ENCODE data around the gene LYPD6B.

Gene LYPD6B, protein sequence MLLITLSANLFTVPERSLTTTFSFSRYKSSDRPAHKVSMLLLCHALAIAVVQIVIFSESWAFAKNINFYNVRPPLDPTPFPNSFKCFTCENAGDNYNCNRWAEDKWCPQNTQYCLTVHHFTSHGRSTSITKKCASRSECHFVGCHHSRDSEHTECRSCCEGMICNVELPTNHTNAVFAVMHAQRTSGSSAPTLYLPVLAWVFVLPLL

DNA sequence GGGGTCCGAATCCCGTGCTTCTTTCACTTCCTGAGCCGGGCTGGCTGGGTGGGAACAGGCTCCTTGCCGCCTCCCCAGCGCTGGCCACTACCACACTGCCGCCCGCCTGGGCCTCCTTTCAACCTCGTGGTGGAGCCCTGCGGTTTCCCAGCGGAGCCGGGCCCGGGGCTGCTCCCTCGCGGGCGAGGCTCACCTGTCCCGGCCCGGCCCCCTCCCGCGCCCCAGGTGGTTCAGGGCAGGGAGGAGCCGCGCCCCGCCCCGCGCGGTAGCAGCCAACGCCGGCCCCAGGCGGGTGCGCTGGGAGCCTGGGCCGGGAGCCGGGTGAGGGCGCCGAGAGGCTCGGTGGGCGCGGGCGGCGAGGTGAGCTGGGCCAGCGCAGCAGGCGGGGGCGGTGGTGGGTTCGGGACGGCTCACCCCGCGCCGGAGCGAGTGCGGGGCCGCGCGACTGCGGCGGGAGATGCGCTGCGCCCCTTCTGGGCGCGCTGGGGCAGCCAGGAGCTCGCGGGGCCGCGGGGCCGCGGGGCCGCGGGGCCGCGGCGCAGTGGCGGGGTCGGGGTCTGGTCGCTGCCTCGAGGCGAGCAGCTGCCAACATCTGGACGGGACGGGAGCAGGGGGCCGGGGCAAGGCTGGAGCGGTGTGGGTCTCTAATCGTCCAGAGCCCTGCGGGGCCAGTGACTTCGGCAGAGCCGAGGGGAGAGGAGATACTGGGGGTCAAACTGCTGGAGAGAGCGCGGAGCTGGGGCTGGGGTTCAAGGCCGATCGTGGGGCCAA, at the start of gene LYPD6B:
Gene LYPD6B (plus strand): TSS at position 258 of the 771 bp plus-strand sequence. CDS start 92,250 bp downstream, outside the sequence.
- DNase-seq = no peak
- in situ Hi-C loops (cut with HindIII; ENCODE audit: low pct_ligation_motif_present, low pct_unique_long_range_greater_than_20kb, low sequenced_read_pairs) = no loop called here

DNA sequence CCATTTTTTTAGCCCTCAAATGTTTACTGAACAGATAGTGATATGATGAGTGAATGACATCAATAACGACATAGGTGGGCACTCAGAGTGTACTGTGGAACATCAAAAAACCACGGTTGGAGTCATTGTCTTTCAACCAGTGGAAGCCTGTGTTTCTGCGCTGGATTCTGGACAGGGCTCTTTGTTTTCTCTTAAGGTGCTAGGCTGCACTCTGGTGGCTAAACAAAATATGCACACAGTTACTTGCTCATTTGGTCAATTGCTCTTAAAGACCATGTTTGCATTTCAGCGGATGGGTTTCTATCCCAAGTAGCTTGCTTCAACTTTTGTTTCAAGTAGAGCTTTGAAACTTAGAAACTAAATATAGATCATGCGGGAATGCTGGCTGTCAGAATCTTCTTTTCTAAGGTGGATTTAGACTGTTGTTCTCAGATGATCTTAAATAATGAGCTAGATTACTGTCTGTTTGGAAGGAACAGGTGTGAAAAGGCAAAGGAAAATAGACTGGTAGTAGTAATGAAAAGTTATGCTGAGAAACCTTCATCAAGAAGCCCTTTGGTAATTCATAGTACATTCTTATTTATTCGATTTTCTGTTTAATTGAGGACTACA, 48.5 kb upstream of the LYPD6B start:
- peak; percentile 83 for DNase-seq
- in situ Hi-C loops (cut with HindIII; ENCODE audit: low pct_ligation_motif_present, low pct_unique_long_range_greater_than_20kb, low sequenced_read_pairs) = no loop called here

DNA sequence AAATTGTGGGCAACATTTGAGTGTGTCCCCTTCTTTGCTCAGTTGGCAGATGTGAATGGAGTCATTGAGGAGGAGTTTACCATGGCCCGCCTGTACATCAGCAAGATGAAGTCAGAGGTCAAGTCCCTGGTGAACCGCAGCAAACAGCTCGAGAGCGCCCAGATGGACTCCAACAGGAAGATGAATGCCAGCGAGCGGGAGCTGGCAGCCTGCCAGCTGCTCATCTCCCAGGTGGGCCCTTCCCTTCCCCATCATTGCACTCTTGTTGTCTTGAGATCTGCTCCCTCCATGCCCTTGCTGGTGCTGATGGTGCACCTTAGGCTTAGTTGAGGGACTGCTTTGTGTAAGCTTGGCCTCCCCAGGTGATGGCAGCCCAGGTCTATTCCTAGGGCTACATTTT, 47.5 kb upstream of the LYPD6B start:
- no peak for DNase-seq
- in situ Hi-C loops (cut with HindIII; ENCODE audit: low pct_ligation_motif_present, low pct_unique_long_range_greater_than_20kb, low sequenced_read_pairs) = no loop called here

DNA sequence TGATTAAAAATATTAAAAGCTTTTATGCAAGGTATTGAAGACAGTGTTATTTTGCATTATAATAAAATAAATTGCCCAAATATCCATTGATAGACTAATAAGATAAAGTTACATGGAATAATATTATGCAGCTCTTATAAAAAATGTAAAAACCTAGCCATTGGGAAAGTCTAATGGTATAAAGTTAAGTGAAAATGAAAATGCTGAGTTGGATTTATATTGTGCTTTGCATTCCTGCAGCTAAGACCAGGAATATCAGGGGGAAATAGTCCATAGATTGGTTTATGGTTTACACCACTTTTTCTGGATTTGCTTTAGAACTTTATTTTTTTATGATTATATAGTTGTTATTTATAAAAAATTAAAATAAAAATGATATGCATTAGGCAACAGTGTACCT, 46.1 kb upstream of the LYPD6B start:
- no peak for DNase-seq
- in situ Hi-C loops (cut with HindIII; ENCODE audit: low pct_ligation_motif_present, low pct_unique_long_range_greater_than_20kb, low sequenced_read_pairs) = no loop called here

DNA sequence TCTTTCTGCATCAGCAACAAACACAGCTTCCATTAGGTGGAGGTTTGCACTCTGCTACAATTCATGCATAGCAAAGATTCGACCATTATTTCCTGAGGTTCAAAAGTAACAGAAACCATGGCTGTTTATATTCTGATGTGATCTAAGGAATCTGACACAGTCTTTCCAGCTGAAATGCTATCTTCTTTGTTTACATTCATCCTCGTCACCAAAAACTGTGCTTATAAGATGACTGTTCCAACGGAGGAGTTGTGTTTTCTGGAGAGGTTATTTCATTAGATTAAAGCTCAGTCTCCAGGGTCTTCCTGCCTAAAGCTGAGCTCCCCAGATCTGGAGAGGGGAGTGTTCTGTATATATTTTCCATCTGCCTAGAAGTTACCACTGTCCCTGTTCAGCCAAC, 45.1 kb upstream of the LYPD6B start:
- in situ Hi-C loops (cut with HindIII; ENCODE audit: low pct_ligation_motif_present, low pct_unique_long_range_greater_than_20kb, low sequenced_read_pairs) = no loop called here
- no peak for DNase-seq

DNA sequence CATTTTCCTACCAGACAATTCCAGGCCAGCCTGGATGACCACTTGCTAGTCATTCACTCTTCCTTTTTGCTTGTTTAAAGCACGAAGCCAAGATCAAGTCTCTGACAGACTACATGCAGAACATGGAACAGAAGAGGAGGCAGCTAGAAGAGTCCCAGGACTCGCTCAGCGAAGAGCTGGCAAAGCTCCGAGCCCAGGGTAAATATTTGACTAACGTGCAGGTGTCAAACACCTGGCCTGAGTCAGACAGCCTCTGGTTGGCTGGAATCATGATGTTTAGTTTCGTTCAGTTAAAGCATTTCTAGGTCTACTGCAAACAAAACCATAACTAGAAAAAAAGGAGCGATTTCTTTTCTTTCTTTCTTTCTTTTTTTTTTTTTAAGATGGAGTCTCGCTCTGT, 44.2 kb upstream of the LYPD6B start:
- in situ Hi-C loops (cut with HindIII; ENCODE audit: low pct_ligation_motif_present, low pct_unique_long_range_greater_than_20kb, low sequenced_read_pairs) = no loop called here
- DNase-seq = no peak

DNA sequence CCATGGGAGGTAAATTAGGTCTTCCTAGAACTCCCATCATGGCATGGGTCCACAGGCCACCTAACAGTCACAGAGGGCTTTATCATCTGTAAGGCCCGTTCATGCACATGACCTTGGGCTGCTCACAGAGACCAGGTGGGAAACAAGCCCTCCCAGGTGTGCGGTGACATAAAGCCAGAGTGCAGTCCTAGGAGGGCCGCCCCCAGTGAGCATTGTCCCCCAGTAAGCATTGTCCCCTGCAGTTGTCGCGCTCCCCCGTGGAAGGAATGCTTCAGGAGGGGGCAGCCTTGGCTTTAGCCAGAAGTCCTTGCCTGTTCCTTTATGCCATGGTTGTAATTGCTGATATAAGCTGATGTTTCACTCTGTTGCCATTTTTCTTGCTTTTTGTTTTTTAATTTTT, 41.7 kb upstream of the LYPD6B start:
- no peak for DNase-seq
- in situ Hi-C loops (cut with HindIII; ENCODE audit: low pct_ligation_motif_present, low pct_unique_long_range_greater_than_20kb, low sequenced_read_pairs) = no loop called here

DNA sequence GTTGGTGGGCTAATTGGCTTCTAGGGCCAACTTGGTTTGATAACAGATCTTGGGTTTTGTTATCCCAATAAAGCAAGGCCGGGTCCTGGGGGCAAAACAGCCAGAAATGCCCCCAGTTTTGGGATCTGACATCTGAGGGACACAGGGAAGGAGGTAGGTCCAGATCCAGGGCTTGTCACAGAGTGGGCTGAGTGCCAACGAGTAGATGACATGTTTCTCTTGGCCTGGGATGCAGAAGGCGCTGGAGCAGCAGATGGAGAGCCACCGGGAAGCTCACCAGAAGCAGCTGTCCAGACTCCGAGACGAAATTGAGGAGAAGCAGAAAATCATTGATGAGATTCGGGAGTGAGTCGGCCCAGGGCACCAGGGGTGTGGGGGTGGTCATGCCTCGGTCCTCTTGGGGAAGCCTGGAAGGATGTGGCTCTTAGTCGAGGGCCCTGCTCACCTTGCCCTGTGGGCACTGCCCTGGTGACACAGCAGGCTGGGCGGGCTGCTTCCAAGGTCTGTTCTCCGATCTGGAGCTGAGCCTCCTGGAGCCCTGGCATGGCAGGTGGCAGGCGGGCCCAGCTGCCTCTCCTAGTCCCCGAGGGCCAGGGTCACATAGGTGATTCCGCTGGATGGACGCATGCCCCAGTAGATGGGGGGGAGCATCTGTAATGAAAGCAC, 40.2 kb upstream of the LYPD6B start:
- in situ Hi-C loops (cut with HindIII; ENCODE audit: low pct_ligation_motif_present, low pct_unique_long_range_greater_than_20kb, low sequenced_read_pairs) = no loop called here
- no peak for DNase-seq

DNA sequence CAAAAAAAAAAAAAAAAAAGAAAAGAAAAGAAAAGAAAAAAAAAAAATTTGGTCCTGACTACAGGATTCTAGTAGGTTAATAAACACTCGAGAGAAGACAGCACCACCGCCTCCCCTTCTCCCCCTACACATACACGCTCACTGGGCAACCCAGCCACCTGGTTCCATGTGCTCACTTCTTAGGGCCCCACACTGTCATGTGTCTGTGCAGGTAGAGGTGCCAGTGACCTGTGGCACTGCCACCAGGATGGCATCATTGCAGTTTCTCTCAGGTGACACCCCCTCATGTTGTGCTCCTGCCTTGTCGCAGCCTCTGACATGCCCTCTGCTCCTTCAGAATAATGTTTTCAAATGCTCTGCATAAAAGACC, 39.7 kb upstream of the LYPD6B start:
- in situ Hi-C loops (cut with HindIII; ENCODE audit: low pct_ligation_motif_present, low pct_unique_long_range_greater_than_20kb, low sequenced_read_pairs) = no loop called here
- no peak for DNase-seq

DNA sequence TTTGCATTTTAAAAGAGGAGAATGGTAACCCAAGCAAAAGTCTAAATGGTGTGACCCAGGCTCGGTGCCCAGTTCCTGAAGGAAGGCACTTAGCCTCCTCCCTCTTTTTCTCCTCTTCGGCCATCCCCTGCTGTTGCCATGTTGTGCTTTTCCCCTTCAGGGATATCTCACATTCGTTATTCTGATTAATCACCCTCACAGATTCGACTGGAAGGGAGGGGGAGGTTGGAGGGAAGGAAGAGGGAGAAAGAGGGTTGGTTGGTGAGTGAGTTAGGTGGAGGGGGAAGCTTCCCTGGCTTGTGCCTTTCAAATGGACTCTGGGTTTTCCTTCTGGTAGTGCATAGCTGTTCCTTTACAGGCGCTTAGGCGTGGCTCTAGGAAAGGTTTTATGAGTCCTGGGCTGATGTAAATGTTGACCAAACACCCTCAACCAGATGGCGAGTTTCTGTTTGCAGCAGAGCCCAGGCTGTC, 39.0 kb upstream of the LYPD6B start:
- no peak for DNase-seq
- in situ Hi-C loops (cut with HindIII; ENCODE audit: low pct_ligation_motif_present, low pct_unique_long_range_greater_than_20kb, low sequenced_read_pairs) = no loop called here

DNA sequence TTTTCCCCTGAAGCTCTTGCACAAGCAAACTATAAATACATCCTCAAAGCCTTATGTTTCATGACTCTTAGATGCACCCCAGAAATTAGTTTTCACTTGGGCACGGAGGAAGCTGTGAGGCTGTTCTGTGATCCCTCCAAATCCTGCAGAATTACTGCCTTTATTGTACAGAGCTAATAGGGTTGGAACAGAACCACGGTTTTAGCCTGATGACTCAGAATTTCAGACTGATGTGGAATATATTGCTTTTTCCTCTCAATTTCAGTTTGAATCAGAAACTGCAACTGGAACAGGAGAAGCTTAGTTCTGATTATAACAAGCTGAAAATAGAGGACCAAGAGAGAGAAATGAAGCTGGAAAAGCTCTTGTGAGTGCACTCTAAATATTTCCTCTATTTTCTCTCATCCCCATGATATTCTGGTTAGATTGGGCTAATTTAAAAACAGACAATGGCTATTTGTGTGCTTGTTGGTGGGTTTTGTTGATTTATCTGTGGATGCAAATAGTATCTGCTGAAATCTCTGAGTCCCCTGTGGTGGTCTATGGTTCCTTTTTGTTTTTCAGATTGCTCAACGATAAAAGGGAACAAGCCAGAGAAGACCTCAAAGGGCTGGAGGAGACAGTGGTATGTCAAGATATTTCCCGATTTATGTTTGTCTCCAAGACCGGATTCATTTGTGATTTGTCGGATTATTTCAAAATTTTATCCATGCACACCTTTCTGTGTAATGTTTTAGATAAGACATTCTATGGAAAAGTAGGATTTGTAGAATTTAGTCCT, 38.2 kb upstream of the LYPD6B start:
- no peak for DNase-seq

DNA sequence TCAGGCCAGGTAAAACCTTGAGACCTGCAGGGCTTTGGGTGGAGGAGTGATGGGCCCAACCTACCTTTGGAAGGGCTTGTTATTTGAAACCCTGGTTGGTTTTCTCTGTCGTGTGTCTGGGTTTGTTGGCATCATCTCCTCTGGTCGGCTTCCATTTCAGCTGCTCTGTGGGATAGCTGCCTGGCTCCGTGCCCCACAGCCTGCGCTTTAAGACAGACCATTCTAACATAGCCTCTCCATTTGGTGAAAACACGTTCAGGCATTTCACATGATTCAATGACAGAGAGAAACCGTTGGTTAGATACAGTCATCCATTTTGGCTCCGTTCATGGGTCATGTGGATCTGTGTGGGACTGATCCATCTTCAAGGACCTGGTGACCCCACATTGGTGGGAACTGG, 37.0 kb upstream of the LYPD6B start:
- in situ Hi-C loops (cut with HindIII; ENCODE audit: low pct_ligation_motif_present, low pct_unique_long_range_greater_than_20kb, low sequenced_read_pairs) = no loop called here
- DNase-seq = no peak

More for the DNA sequence above, 38.2 kb upstream of the LYPD6B start:
- in situ Hi-C loops (cut with HindIII; ENCODE audit: low pct_ligation_motif_present, low pct_unique_long_range_greater_than_20kb, low sequenced_read_pairs) = no loop called here

DNA sequence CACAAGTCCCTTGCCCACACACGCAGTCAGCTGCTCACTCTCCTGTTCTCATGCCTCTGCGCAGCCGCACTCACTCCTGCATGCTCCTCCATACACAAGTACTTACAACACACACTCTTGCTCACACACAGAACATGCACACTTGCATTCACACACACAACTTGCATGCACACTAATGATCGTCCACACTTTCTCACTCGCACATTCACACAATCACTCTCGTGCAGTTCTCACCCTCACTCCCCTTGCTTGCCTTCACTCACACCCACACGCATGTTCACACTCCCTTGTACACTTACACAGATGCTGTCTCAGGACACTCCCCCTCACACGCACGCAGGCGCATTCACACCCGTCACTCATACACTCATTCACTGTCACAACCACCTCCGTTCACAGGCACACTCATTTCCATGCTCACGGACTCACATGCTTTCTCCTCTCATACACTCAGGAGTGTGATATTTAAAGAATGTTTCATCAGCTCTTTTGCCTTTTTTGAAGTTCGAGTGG, 36.1 kb upstream of the LYPD6B start:
- no peak for DNase-seq

DNA sequence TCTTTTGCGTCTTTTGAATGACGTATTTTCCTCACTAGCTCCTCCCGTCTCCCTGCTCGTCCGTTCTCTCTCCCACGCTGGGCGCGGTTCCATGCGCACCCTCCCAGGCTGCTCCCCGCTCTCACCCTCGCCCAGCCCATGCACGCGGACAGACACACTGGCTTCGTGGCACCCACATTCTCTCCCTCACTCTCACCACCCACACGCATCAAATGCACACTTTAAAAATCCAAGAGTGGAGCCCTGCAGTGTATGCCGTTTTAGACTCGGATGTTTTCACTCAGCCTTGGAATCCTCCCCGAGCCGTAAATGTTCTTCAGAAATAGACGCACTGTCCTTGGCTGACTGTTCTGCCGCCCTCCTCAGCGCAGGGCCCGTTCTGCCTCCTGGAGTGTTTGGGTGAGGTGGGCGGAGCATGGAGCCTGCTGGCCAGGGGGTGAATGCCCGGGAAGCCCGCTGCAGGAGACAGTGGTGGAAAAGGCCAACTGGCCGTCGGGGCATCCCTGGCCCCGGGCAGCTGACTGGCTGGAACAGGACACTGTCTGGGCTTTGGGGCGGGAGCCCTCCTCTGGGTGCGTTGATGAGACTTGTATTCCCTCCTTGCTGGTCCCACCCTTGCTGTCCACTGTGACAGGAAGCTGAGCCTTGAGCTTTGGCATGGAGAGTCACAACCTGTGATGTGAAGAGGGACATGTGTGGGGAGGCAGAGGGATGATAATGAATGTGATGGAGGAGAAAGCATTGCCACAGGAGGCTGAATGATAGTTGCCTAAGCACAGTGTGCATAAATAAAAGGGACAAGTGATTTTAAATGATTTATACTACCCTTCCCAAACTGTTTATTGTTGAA, 35.4 kb upstream of the LYPD6B start:
- no peak for DNase-seq
- in situ Hi-C loops (cut with HindIII; ENCODE audit: low pct_ligation_motif_present, low pct_unique_long_range_greater_than_20kb, low sequenced_read_pairs) = no loop called here

More for the DNA sequence above, 36.1 kb upstream of the LYPD6B start:
- in situ Hi-C loops (cut with HindIII; ENCODE audit: low pct_ligation_motif_present, low pct_unique_long_range_greater_than_20kb, low sequenced_read_pairs) = no loop called here

DNA sequence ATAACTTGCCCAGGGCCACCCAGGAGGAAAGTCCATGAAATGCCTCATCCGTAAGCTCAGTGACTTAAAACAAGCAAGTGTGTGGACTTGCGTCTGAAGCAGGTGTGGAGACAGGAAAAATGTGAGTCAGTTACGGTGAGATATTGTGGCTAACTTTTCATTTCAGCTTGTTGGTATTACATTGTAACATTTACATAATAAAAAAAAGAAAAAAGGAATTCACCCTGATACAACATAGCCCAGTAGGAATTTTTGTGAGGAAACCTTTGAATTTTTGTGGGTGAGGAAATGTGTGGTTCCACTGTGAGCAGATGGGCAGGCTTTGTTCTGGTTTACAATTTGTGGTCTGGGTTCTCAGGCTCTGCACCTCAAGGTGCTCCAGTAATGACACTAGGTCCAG, 33.7 kb upstream of the LYPD6B start:
- no peak for DNase-seq
- in situ Hi-C loops (cut with HindIII; ENCODE audit: low pct_ligation_motif_present, low pct_unique_long_range_greater_than_20kb, low sequenced_read_pairs) = no loop called here

DNA sequence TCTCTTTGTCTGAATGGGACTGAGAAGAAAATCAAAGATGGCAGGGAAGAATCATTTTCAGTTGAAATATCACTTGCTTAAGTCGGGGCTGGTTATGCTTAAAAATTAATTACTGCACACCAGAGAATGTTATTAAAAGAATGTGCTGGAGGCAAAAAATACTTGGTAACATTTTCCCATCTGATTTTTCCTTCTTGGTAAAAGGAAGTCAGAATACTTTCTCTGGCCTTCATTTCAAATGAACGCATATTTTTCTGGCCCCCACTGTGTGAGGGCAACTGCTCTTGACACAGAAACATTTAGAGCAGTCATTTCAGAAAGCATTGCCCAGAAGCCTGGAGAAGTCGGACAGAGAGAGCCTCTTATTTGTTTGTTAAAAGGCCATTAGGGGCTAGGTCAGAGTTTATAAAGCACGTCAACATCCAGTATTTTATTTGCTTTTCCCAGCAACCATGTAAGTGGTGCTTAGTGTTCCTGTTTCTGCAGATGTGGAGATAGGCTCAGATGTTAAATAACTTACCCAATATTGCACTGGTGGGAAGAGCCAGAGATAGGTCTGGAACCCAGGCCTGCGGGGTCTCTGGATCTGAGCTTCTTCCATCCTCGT, 32.9 kb upstream of the LYPD6B start:
- no peak for DNase-seq
- in situ Hi-C loops (cut with HindIII; ENCODE audit: low pct_ligation_motif_present, low pct_unique_long_range_greater_than_20kb, low sequenced_read_pairs) = no loop called here

DNA sequence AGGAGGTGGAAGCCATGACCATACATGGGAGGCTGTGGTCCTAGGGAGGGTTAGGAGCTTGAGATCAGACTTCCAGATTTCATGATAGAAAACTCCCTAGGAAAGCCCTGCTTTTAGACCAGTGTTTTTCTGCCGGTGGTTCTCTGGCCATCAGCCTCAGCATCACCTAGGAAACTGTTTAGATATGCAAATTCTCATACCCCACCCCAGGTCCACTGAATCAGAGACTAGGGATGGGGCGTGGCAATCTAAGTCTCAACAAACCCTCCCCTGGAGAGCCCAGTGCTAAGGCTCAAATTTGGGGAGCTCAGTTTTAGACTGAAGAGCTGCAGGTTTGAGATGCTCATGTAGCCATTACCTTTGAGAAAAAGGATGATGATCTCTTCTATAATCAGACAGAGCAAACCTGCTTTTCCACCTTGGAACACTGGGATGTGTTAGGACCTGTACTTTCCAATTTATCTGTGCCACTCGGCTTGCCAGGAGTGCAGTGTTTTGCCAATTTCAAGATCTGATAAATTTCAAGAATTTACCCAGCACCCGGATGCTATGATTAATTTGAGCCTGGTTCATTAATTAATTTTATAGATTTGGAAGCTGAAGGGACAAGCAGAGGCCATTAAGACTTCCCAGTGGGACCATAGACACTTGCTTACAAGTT, 31.5 kb upstream of the LYPD6B start:
- no peak for DNase-seq
- in situ Hi-C loops (cut with HindIII; ENCODE audit: low pct_ligation_motif_present, low pct_unique_long_range_greater_than_20kb, low sequenced_read_pairs) = no loop called here

All from ACHN (cell line).